T-helper 1 cell treated with Interleukin-12 subunit alpha and Interleukin-12 subunit beta and Interleukin-4 antibody, amounts not matched to agents 30 μg/mL and 1 μg/mL, for 36 hours (primary cell): ENCODE results near the gene FAM184A.

Experiments
- H3K27ac Mint-ChIP-seq: one replicate; pipeline ENCODE4 v1.8.0; 2021; ENCODE audit warnings: mild to moderate bottlenecking, mixed read lengths
- H3K27me3 Mint-ChIP-seq: one replicate; pipeline ENCODE4 v1.8.0; 2021; ENCODE audit warnings: low read depth, mixed read lengths
- H3K36me3 Mint-ChIP-seq: one replicate; pipeline ENCODE4 v1.8.0; 2021; ENCODE audit warnings: low read depth, mixed read lengths
- H3K4me1 Mint-ChIP-seq: one replicate; pipeline ENCODE4 v1.8.0; 2021; ENCODE audit warnings: low read depth, mixed read lengths
- H3K4me3 Mint-ChIP-seq: one replicate; pipeline ENCODE4 v1.8.0; 2021; ENCODE audit warnings: mild to moderate bottlenecking, moderate library complexity, mixed read lengths
- H3K9me3 Mint-ChIP-seq: one replicate; pipeline ENCODE4 v1.8.0; 2021; ENCODE audit warnings: mixed read lengths

The FAM184A gene

GRCh38 chr6:118965371-118965770 lies 113.1 kb downstream of the FAM184A start:
- H3K27ac Mint-ChIP-seq: no peak overlapping the region
- H3K27me3 Mint-ChIP-seq: no peaks in the 10 kb centered on the region
- H3K4me1 Mint-ChIP-seq: no peaks in the 10 kb centered on the region
- no peak overlapping the region for H3K4me3 Mint-ChIP-seq
- H3K9me3 Mint-ChIP-seq: no peaks in the 10 kb centered on the region
- H3K36me3 Mint-ChIP-seq: no peaks in the 10 kb centered on the region

GRCh38 chr6:118963003-118963402 lies 115.5 kb downstream of the FAM184A start:
- Mint-ChIP-seq H3K36me3 (no peaks in the 10 kb centered on the region), H3K27ac (no peak overlapping the region), H3K27me3 (no peaks in the 10 kb centered on the region), H3K9me3 (no peaks in the 10 kb centered on the region), H3K4me1 (peaks cover 12% of the 10 kb centered on the region), H3K4me3 (no peak overlapping the region)

GRCh38 chr6:118959903-118960302 lies 118.6 kb downstream of the FAM184A start:
- Mint-ChIP-seq H3K36me3 (no peaks in the 10 kb centered on the region), H3K4me1 (peaks cover 12% of the 10 kb centered on the region), H3K9me3 (no peaks in the 10 kb centered on the region), H3K27ac (no peak overlapping the region), H3K27me3 (no peaks in the 10 kb centered on the region), H3K4me3 (no peak overlapping the region)

GRCh38 chr6:118953391-118953790 lies 125.1 kb downstream of the FAM184A start:
- peaks cover 15% of the 10 kb centered on the region for H3K27me3 Mint-ChIP-seq
- H3K4me1 Mint-ChIP-seq: peaks cover 3% of the 10 kb centered on the region
- H3K27ac Mint-ChIP-seq: no peak overlapping the region
- no peaks in the 10 kb centered on the region for H3K36me3 Mint-ChIP-seq
- no peak overlapping the region for H3K4me3 Mint-ChIP-seq
- H3K9me3 Mint-ChIP-seq: no peaks in the 10 kb centered on the region

- H3K4me1 Mint-ChIP-seq: no peaks in the 10 kb centered on the region
- H3K9me3 Mint-ChIP-seq: no peaks in the 10 kb centered on the region
- H3K27me3 Mint-ChIP-seq: peaks cover 15% of the 10 kb centered on the region
- H3K36me3 Mint-ChIP-seq: no peaks in the 10 kb centered on the region
- no peak overlapping the region for H3K4me3 Mint-ChIP-seq
- no peak overlapping the region for H3K27ac Mint-ChIP-seq
These were observed 125.8 kb downstream of the FAM184A start for GRCh38 chr6:118952683-118953082.

- H3K4me1 Mint-ChIP-seq: no peaks in the 10 kb centered on the region
- peaks cover 52% of the 10 kb centered on the region for H3K9me3 Mint-ChIP-seq
- no peak overlapping the region for H3K27ac Mint-ChIP-seq
- no peak overlapping the region for H3K4me3 Mint-ChIP-seq
- H3K27me3 Mint-ChIP-seq: peaks cover 33% of the 10 kb centered on the region
- peaks cover 7% of the 10 kb centered on the region for H3K36me3 Mint-ChIP-seq
These were observed 133.2 kb downstream of the FAM184A start for GRCh38 chr6:118945217-118945616.

GRCh38 chr6:118940770-118941169 lies 137.7 kb downstream of the FAM184A start:
- H3K9me3 Mint-ChIP-seq: peaks cover 36% of the 10 kb centered on the region
- H3K4me1 Mint-ChIP-seq: peaks cover 7% of the 10 kb centered on the region
- H3K27ac Mint-ChIP-seq: no peak overlapping the region
- H3K36me3 Mint-ChIP-seq: peaks cover 8% of the 10 kb centered on the region
- H3K4me3 Mint-ChIP-seq: no peak overlapping the region
- H3K27me3 Mint-ChIP-seq: peaks cover 18% of the 10 kb centered on the region

GRCh38 chr6:118939683-118940082 lies 138.8 kb downstream of the FAM184A start:
- Mint-ChIP-seq H3K36me3 (peaks cover 10% of the 10 kb centered on the region), H3K4me1 (peaks cover 11% of the 10 kb centered on the region), H3K4me3 (no peak overlapping the region), H3K9me3 (peaks cover 25% of the 10 kb centered on the region), H3K27ac (no peak overlapping the region), H3K27me3 (peaks cover 13% of the 10 kb centered on the region)

- Mint-ChIP-seq H3K4me1 (peaks cover 25% of the 10 kb centered on the region), H3K36me3 (peaks cover 18% of the 10 kb centered on the region), H3K9me3 (no peaks in the 10 kb centered on the region), H3K27me3 (no peaks in the 10 kb centered on the region), H3K4me3 (no peak overlapping the region), H3K27ac (peak overlapping the region; percentile 86)
These were observed 142.3 kb downstream of the FAM184A start for GRCh38 chr6:118935978-118936703.

- peak overlapping the region; percentile 90 for H3K4me3 Mint-ChIP-seq
- peaks cover 25% of the 10 kb centered on the region for H3K4me1 Mint-ChIP-seq
- no peaks in the 10 kb centered on the region for H3K27me3 Mint-ChIP-seq
- H3K27ac Mint-ChIP-seq: peak overlapping the region; percentile 86
- H3K36me3 Mint-ChIP-seq: peaks cover 24% of the 10 kb centered on the region
- H3K9me3 Mint-ChIP-seq: no peaks in the 10 kb centered on the region
These were observed 143.2 kb downstream of the FAM184A start for GRCh38 chr6:118935331-118935668.

- H3K9me3 Mint-ChIP-seq: no peaks in the 10 kb centered on the region
- H3K4me1 Mint-ChIP-seq: peaks cover 25% of the 10 kb centered on the region
- H3K36me3 Mint-ChIP-seq: peaks cover 24% of the 10 kb centered on the region
- peak within 1 kb of the TSS; percentile 92 for H3K27ac Mint-ChIP-seq
- H3K27me3 Mint-ChIP-seq: no peaks in the 10 kb centered on the region
- H3K4me3 Mint-ChIP-seq: peak within 1 kb of the TSS; percentile 90
These were observed 143.8 kb downstream of the FAM184A start, which contains the start of gene MCM9 for GRCh38 chr6:118934461-118935330. MCM9 (minus strand) TSS chr6:118935159; CDS start chr6:118931723, 3,436 bp downstream.

- Mint-ChIP-seq H3K4me1 (peaks cover 25% of the 10 kb centered on the region), H3K36me3 (peaks cover 21% of the 10 kb centered on the region)
These were observed 144.5 kb downstream of the FAM184A start for GRCh38 chr6:118933855-118934460.

GRCh38 chr6:118932421-118932820 lies 146.0 kb downstream of the FAM184A start:
- Mint-ChIP-seq H3K36me3 (peaks cover 26% of the 10 kb centered on the region), H3K27me3 (no peaks in the 10 kb centered on the region), H3K27ac (no peak overlapping the region), H3K4me1 (peaks cover 25% of the 10 kb centered on the region), H3K9me3 (no peaks in the 10 kb centered on the region), H3K4me3 (no peak overlapping the region)

More at GRCh38 chr6:118933855-118934460, 144.5 kb downstream of the FAM184A start:
- no peaks in the 10 kb centered on the region for H3K27me3 Mint-ChIP-seq
- no peaks in the 10 kb centered on the region for H3K9me3 Mint-ChIP-seq
- peak overlapping the region; percentile 90 for H3K4me3 Mint-ChIP-seq
- H3K27ac Mint-ChIP-seq: peak overlapping the region; percentile 92

GRCh38 chr6:118931436-118931835 lies 147.0 kb downstream of the FAM184A start:
- Mint-ChIP-seq H3K4me3 (no peak overlapping the region), H3K27ac (no peak overlapping the region), H3K27me3 (no peaks in the 10 kb centered on the region), H3K9me3 (no peaks in the 10 kb centered on the region), H3K4me1 (peaks cover 22% of the 10 kb centered on the region), H3K36me3 (peaks cover 29% of the 10 kb centered on the region)
